GM18909 (cell line): Measurements from ENCODE around the gene PCDH15.
"Not testable (repeated sequence)": the region's sequence is repeated elsewhere in the genome, so short reads cannot be mapped to it uniquely, and the experiment has no call there.

Experiments
- ATAC-seq: cut with Tn5 transposase; IDR thresholded peaks from one replicate; pipeline ENCODE4 v1.9.1; 2021; ENCODE audit warnings: mild to moderate bottlenecking; ENCODE audit not compliant: unreplicated experiment, poor library complexity

PCDH15 gene

DNA sequence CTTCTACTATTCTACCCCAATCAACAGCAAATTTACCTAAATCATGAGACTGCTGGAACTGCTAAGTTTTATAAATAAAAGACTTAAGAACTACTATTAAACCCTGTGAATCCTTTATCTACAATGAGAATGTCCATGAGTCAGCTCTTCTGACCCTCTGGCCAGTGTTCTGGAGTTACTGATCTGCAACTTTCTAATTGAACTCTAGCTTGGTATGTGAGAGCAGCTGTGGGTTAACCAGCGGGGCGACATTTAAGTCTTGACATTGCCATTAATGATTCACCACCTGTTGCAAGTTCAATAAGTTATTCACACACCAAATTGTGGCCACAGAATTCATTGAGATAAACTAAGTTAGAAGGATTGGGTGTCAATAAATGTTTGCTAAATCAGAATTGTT is 359.8 kb downstream of the PCDH15 start:
- ATAC-seq, result no peak

DNA sequence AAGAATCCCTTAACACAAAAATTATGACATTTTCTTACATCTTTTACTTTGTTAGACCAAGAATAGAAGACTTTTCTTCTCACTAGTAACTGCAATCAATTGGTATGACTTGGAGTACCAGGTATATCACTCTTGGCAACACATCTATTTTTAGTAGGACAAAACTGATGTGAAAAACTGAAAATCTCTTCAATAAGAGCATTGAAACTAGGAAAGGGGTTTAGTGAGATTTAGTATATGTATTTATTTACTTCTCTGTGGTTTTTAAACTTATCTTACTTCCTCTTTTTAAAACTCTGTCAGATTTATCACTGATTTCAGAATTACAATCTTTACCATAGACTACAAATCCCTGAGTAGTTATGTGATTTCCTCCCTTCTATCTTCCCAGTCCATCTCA is 366.2 kb downstream of the PCDH15 start:
- peak; percentile 78 for ATAC-seq

- ATAC-seq, result no peak
Observed at GRCh38 chr10:54415483-54415882, 385.5 kb downstream of the PCDH15 start.

GRCh38 chr10:54402576-54402975 is 398.5 kb downstream of the PCDH15 start:
- no peak for ATAC-seq

DNA sequence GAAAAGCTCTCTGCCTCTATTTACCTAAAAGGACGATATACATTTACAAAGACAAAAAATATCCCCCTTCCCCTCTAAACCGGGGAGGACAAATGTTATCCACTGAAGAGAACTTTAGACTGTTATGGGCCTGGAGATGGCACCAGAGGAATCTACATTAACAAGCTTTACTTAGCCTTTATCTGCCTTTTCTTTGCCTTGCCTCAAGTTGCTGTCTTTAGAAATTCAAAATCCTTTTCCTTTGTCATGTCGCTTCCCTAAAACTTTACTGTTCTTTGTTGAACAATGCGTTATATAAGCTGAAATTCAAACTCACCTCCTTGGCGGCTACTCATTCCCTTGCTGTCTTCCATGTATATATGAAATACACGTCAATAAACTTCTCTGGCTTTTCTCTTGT is 405.0 kb downstream of the PCDH15 start:
- ATAC-seq, result no peak

DNA sequence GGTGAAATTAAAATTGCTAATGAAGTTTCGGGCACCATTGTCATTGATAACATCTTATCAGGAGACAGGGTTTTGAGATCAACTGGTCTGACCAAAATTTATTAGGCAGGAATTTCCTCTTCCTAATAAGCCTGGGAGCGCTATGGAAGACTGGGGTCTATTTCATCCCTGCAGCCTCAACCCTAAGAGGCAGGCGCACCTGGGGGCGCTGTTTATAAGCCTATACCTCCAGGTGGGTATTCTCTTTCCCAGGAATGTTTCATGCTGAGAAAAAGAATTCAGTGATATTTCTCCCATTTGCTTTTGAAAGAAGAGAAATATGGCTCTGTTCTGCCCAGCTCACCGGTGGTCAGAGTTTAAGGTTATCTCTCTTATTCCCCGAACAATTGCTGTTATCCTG is 406.4 kb downstream of the PCDH15 start:
- ATAC-seq, result not testable (repeated sequence)

DNA sequence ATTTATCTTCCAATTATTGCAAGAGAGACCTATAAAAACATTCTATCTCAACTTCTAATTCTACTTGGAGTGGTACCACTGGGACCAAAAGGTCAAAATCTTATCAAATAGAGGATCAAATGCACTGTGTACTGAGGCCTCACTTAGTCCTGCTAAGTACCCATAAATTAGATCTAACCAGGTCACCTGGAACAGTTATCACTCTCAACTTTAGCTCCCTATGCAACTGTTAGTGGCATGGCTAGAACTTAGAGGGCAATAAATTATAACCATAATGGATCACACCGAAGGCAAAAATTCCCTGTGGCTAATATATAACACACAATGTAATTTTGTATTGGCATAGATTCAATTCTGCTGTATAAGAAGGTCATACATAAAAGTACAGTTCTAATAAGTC is 428.9 kb downstream of the PCDH15 start:
- no peak for ATAC-seq

- no peak for ATAC-seq
Observed at GRCh38 chr10:54368984-54369383, 432.0 kb downstream of the PCDH15 start.

GRCh38 chr10:54363390-54363789 is 437.6 kb downstream of the PCDH15 start:
- ATAC-seq, result no peak

DNA sequence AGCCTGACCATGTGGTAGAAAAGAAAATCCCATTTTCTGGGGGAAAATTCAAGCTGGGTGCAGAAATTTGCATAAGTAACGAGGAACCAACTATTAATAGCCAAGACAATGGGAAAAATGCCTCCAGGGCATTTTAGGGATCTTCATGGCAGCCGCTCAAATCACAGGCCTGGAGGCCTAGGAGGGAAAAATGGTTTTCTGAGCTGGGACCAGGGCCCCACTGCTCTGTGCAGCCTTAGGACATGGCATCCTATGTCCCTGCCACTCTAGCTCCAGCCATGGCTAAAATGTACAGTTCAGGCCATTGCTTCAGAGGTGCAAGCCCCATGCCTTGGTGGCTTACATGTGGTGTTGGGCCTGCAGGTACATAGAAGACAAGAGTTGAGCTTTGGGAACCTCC is 459.0 kb downstream of the PCDH15 start:
- ATAC-seq, result no peak

- ATAC-seq, result no peak
Observed at GRCh38 chr10:54335296-54335695, 465.7 kb downstream of the PCDH15 start.

GRCh38 chr10:54319341-54319740 is 481.7 kb downstream of the PCDH15 start:
- ATAC-seq, result no peak

DNA sequence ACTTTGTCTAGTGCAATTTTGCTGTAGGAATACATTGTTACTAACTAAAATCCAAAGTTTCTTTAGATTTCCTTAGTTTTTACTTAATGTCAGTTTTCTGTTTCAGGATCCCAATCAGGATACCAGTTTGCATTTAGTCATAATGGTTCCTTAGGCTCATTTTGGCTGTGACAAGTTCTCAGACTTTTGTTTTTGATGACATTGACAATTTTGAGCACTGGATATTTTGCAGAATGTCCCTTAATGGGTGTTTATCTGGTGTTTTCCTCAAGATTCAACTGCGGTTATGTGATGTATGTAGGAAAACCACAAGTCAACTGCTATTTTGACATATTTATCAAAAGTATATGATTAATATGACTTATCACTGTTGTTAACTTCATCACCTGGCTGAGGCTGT is 482.6 kb downstream of the PCDH15 start:
- ATAC-seq, result no peak

GRCh38 chr10:54314430-54314829 is 486.6 kb downstream of the PCDH15 start:
- no peak for ATAC-seq

- no peak for ATAC-seq
Observed at GRCh38 chr10:54284526-54285193, 516.4 kb downstream of the PCDH15 start.

DNA sequence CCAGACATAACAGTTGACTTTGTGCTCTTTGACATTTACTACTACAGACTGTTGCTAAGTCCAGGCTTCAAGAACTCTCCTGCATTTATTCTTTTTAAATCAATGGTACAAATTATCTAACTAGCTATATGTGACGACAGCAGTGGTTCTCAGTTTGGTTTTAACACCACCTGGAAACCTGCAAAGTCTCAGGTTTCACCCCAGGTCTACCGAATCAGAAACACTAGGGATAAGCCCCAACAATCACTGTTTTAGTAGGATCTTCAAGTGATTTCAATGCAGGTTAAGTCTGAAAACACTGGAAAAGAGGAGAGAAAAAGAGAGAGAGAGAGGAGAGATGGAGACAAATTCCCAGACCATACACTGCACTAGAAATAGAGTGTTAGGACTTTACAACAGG is 519.0 kb downstream of the PCDH15 start:
- ATAC-seq, result no peak

- no peak for ATAC-seq
Observed at GRCh38 chr10:54266395-54266794, 534.6 kb downstream of the PCDH15 start.

- no peak for ATAC-seq
Observed at GRCh38 chr10:54262726-54263125, 538.3 kb downstream of the PCDH15 start.

- no peak for ATAC-seq
Observed at GRCh38 chr10:54259104-54259503, 541.9 kb downstream of the PCDH15 start.

- no peak for ATAC-seq
Observed at GRCh38 chr10:54234832-54235231, 566.2 kb downstream of the PCDH15 start.

DNA sequence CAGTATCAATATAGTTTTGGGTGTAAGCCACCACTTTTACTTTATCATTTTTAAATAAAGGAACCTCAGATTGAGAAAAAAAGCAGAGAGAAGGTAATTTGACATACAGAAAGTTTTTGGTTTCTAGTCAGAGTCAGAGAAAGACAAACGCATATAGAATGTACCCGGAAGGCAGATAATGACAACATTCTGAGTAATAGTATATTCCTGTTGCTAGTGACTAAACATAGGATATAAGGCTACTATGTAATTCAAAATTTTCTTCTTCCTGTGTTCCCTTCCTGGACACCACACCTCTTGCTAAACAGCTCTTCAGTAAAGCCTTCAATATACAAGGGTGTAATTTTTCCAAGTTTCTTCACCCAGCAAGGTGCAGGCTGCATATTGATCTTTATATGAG is 597.6 kb downstream of the PCDH15 start:
- ATAC-seq, result no peak

DNA sequence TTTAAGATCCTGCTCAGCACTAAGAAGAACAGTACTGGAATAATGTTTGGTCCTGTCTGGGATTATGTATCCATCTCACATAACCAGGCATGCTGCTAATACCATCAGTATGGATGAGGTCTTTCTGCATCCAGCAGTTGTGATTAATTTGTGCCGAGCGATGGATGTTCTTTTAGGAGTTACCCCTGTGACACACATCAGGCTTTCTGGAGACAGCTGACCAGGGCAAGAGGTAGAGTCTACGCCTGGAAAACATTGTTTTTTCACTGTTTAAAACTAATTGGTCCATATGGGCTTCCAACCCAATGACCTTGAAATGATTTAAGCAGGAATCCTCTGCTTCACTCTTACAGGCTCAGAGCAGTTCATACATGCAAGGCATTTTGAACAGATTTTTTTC is 603.0 kb downstream of the PCDH15 start:
- ATAC-seq, result no peak

DNA sequence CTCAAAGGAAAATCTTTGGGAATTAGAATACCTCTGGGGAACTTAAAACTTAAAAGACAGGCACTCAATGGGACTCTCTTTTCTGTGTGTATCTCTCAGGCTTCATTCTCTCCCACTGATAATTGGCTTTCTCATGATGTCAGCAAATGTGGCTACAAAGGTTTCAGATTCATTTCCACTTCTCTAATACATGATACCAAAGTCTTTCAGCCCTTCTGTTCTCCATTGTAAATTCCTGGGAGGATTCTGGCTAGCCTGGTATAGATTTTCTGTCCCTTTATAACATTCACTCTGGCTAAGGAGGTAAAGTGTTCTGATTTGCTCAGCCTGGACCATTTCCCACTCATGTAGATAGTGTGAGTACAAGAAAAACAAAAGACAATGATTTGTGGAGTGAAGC is 606.2 kb downstream of the PCDH15 start:
- ATAC-seq, result no peak
